ENCODE data around the gene GCAT.
"Not testable (repeated sequence)": the region's sequence is repeated elsewhere in the genome, so short reads cannot be mapped to it uniquely, and the experiment has no call there.

The GCAT gene

DNA sequence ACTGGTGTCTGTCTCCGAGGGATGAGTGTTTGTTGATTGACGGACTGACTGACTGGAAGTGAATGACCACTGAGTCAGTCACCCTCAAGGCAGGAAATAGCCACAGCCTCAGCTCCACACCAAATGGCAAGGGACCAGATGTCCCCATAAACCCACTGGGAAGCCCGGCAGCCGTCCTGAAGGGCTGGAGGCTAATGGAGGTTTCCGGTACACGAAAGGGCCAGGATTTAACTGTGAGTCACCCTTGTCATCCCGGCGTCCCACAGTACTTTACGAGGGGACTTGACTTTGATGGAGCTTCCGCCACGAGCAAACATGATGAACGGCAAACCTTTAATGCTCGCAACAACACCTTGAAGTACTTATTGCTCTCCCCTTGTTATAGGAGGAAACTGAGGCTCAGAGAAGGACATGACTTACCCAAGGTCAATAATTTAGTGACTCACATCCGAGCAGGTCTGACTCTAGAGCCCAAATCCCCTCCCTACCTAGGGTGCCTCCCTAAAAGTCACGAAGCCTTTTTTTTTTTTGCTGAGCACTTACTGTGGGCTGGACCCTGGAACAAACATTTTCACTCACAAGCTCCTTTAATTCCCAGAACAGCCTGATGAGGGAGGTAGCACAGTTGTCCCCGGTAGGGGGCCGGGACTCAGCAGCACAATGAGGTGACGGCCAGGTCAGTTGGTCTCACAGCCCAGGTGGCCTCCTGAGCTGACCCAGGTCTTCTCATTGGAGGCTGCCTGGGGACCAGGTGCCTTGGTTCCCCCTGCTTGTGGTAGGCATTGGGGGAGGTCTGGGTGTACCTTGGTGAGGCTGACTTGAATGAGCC, 25.2 kb upstream of the GCAT start:
- no peak for DNase-seq

DNA sequence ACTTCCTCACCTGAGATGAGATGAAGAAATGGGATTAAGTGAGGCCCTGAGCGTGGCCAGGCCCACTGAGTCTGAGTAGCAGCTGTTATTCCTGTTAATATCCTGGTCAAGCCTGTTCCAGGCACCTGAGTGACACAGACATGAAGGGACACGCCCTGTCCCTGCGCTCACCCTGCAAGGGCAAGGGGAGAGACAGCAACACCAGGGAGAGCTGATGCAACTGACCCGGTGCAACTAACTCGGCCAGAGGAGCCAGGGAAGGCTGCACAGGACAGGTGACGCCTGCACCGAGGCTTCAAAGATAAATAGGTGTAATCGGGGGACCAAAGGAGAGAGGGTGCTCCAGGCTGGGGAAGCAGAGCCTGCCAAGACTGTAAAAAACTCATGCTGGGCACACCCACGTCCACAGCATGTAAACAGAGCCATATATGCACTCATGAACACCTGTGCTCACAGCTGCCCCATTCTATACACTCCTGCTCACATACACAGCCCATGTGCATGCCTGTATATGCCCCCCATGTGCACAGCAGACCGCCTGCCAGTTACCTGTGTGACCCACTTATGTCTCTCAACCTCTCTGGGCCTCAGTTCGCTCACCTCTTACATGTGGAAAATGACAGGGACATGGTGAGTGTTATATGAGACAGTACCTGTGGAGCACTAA, 22.8 kb upstream of the GCAT start:
- DNase-seq = no peak

DNA sequence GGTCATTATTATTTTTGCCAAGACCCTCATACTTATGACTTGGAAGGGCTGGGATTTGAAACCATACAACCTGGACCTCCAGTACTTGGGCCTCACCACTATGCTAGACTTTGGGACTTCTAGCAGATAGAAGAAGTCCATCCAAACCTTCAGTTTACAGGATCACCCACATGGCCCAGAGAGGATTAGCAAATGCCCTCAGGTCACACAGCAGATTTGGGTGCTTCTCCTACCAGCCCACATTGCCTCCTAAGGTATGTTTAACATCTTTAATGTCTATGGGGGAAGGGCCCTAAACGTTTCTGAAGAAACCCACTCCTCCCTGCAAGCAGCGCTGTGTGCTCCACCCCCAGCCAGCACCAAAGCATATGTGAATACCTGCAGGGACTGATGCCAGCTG, 17.5 kb upstream of the GCAT start:
- no peak for DNase-seq

DNA sequence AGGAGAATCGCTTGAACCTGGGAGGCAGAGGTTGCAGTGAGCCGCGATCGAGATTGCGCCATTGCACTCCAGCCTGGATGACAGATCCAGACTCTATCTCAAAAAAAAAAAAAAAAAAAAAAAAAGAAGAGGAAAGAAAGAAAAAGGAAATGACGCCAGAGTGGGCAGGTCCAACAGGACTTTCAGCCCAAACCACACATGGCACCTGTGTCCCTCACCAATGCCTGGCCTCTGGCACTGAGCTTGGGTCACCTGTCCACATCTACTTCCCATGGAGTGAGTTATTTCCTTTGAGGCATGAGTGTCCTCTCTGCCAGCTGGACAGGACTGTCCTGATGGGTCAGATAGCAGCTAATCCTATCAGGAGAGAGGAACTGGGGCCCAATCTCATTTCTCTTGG, 15.2 kb upstream of the GCAT start:
- DNase-seq = no peak

DNA sequence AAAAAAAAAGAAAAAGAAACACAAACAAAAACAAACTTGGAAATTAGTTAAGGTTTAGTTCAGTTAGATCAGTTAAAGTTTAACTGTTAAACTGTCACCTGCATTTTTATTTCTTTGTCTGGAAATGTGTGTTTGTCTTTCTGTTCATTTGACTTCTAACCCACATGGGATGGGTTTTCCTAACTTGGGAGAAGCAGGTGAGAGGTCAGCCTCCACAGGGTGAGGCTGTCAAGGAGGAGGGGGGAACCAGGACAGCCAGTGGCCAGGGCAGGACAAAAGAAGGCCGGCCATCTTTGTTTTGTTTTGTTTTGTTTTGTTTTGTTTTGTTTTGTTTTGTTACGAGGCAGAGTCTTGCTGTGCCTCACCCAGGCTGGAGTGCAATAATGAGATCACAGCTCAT, 13.4 kb upstream of the GCAT start:
- DNase-seq = no peak

DNA sequence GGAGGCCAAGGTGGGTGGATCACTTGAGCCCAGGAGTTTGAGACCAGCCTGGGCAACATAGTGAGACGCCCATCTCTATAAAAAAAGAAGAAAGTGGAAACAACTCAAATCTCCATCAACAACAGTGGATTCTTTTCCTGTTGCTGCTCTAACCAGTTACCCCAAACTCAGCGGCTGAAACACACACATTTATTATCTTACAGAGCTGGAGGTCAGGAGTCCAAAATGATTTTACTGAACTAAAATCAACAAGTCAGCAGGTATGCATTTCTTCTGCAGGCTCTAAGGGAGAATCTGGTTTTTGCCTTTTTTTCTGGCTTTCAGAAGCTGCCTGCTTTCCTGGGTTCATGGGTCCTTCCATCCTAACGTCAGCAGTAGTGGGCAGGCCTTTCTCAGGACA, 11.7 kb upstream of the GCAT start:
- DNase-seq = no peak

DNA sequence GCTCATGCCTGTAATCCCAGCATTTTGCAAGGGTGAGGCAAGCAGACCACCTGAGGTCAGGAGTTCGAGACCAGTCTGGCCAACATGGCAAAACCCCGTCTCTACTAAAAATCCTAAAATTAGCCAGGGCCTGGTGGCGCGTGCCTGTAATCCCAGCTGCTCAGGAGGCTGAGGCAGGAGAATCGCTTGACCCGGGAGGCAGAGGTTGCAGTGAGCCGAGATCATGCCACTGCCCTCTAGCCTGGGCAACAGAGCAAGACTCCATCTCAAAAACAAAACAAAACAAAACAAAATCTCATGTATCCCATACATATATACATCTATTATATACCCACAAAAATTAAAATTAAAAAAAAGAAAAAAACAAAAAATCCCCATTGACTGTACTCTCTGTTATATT, 10.5 kb upstream of the GCAT start:
- not testable (repeated sequence) for DNase-seq

DNA sequence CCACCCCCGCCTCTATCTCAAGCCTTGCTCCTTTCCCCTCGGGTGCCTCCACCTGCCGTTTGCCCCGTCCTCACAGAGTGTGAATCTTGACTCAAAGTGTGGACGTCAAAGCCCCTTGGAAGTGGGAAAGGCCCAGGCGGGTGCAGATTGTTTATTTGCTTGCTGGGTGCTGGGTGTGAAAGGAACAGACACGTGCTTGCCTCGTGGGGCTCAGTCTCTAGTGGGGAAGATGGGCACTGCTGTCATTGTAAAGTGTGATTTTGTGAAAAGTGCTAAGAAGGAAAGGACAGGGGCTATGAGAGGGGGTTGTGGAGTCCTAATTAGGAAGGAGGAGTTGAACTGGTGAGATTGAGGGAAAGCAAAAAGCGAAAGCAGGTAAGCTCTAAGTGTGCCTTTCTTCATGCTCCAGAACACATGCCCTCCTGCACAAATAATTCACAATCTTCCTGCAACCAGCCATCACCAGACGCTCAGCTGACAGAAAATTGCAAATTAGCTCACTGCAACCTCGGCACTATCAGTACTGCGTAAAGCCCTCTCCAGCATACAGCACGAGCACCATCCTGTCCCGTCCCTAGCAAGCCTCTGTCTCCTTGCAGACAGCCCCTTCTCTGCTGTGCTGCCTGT, 9.7 kb upstream of the GCAT start:
- no peak for DNase-seq

DNA sequence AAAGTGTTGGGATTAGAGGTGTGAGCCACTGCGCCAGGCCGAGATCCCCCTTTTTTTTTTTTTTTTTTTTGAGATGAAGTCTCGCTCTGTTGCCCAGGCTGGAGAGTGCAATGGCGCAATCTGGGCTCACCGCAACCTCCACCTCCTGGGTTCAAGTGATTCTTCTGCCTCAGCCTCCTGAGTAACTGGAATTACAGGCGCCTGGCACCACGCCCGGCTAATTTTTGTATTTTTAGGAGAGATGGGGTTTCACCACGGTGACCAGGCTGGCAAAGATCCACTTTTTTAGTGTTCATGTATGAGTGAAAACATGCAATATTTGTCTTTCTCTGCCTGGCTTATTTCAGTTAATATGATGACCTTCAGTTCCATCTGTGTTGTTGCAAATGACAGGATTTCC, 7.8 kb upstream of the GCAT start:
- not testable (repeated sequence) for DNase-seq

DNA sequence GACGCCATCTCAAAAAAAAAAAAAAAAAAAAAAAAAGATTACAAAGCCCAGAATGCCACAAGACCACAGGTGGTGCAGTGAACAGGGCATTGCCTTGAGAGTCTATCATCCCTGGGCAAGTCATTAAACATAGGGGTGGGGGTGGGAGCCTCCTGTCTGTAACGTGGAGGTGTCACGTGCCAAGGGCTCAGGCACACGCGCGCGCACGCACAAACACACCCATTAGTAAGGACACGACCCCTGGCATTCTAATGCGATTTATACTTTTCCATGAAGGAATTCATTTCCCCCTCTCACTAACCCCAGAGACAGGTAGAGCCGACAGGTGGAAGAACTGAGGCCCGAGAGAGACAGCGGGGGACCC, 5.8 kb upstream of the GCAT start:
- no peak for DNase-seq

DNA sequence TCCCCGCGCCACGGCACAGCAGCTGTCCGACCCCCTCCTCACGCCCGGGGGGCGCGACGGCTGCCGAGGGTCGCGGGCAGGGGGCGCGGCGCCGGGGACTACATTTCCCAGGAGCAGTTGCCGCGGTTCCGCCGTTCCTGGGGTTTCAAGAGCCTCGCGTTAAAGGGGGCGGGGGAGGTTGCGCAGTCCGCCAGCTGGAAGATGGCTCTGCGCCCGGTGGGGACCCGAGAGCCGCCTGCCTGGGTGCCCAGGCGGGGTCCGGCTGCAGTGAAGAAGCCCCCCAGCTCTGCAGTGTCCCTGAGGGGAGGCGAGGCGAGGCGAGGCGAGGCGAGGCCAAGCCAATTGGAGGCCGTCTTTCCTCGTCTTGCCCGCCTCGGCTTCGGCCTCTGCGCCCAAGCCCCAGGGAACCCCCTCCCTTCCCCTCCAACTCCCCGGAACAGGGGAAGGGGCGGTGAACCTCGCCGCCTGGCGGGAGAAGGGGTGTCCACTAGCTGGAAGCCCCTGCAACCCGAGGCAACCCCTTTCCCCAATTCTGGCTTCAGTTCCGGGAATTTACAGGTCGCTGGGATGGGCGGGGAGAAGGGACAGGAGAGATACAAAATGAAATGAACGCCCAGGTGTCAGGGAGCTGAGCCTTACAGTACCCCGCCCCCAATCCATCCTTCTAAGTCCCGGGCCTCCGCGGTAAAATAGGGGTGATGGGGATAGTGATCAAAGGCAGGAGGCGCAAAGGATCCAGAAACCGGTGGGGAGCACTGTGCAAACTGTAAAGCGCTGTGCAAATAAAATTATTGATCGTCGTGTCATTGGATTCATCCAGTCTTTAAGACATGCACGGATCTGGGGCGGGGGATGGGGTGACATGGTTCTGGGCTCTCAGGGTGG, 5.2 kb upstream of the GCAT start:
- peak in 1 of 2 donors; percentile 29 for DNase-seq

DNA sequence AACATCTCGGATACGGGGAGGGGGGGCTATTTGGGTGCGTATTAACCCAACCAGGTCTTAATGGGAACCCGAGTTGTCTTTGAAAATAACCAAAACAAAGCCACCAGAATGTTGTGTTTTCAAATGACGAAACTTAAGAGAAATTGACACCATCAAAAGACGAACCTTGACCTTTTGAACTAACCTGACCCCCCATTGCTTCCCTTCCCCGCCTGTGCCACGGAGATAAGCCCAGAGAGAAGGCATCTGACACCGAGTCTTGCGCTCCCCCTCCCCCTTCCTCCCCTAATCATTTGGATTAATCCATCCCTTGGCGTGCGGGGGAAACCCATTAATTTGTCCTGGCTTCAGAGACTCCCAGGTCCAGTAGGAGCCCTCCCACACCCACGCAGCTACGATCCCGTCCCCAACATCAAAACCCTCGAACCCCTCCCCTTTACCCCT, 4.5 kb upstream of the GCAT start:
- no peak for DNase-seq

DNA sequence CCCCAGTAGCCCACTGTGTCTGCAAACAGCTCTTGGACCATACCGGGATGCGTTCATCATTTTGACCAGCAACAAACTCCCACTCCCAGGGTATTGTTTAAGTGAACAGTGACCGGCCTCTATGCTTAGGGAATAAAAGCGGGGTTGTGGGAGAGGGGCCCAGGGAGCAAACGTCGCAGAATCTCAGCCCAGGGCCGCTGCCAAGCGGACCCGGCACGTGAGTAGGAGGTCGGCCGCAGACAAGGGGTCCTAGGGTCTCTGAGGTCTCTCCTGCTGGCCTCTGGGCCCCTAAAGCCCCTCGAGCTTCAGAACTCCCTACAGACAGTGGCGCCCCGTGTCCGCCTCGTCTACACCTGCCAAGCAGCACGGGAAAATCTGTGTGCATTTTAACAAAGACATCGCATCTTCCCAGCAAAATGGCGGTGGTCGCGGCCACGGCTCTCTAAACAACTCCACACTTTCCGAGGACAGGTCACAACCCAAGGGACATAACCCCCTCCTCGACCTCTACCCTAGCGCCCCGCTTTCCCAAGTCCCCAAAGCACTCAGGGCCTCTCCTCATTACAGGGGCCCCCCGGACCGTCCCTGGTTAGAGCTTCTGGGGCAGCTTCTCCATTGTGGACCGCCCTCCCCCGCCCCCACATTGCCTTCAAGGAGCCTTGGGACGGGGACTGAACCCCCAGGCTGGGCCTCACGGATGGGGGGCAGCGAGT, 3.9 kb upstream of the GCAT start:
- DNase-seq = no peak

DNA sequence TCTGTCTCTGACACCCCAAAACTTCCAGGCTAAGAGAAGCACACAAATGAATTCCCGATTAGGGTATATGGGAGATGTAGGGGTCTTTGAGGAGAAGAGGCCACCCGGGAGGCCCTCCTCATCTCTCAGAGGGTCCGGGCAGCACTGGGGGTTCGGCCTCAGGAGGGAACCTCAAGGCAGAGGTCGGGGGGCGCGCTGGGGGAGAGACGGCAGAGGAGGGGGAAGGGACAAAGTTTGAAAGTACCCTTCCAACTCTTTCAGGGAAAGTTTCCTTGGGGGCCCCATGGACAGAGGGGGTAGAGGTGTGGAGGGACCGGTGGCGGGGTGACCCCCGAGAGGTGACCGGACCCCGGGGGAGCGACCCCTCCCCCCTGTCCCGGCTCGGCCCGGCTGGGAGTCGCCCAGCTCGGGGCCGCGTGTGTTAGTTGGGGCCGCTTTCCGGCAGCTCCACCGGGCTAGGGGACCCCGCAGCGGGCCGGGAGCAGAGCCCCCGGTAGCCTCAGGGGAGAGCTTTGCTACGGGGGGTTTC, 3.3 kb upstream of the GCAT start:
- DNase-seq = no peak

DNA sequence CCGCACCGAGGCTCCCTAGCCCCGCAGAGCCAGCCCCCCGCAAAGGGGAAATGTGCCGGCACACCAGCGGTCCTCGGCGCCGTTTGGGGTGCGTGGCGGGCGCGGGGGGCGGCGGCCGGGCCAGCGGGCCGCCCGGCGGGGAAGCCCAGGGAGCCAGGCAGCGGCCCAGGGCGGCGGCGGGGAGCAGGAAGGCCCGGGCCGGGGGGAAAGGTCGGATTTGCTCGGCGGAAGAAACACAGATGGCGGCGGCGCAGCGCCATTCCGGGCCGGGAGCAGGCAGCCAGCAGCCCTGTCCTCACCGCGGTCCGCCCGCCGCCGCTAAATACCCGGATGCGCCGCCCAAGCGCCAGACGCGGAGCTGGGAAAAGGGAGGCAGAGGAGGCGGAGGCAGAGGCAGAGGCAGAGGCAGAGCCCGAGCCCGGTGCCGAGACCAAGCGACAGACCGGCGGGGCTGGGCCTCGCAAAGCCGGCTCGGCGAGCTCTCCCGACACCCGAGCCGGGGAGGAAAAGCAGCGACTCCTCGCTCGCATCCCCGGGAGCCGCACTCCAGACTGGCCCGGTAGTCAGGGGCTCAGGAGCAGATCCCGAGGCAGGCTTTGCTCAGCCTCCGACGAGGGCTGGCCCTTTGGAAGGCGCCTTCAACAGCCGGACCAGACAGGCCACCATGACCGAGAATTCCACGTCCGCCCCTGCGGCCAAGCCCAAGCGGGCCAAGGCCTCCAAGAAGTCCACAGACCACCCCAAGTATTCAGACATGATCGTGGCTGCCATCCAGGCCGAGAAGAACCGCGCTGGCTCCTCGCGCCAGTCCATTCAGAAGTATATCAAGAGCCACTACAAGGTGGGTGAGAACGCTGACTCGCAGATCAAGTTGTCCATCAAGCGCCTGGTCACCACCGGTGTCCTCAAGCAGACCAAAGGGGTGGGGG, 2.6 kb upstream of the GCAT start:
- peak; percentile 80 to 84 for DNase-seq

DNA sequence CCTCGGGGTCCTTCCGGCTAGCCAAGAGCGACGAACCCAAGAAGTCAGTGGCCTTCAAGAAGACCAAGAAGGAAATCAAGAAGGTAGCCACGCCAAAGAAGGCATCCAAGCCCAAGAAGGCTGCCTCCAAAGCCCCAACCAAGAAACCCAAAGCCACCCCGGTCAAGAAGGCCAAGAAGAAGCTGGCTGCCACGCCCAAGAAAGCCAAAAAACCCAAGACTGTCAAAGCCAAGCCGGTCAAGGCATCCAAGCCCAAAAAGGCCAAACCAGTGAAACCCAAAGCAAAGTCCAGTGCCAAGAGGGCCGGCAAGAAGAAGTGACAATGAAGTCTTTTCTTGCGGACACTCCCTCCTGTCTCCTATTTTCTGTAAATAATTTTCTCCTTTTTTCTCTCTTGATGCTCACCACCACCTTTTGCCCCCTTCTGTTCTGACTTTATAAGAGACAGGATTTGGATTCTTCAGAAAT, 1.9 kb upstream of the GCAT start:
- no peak for DNase-seq

DNA sequence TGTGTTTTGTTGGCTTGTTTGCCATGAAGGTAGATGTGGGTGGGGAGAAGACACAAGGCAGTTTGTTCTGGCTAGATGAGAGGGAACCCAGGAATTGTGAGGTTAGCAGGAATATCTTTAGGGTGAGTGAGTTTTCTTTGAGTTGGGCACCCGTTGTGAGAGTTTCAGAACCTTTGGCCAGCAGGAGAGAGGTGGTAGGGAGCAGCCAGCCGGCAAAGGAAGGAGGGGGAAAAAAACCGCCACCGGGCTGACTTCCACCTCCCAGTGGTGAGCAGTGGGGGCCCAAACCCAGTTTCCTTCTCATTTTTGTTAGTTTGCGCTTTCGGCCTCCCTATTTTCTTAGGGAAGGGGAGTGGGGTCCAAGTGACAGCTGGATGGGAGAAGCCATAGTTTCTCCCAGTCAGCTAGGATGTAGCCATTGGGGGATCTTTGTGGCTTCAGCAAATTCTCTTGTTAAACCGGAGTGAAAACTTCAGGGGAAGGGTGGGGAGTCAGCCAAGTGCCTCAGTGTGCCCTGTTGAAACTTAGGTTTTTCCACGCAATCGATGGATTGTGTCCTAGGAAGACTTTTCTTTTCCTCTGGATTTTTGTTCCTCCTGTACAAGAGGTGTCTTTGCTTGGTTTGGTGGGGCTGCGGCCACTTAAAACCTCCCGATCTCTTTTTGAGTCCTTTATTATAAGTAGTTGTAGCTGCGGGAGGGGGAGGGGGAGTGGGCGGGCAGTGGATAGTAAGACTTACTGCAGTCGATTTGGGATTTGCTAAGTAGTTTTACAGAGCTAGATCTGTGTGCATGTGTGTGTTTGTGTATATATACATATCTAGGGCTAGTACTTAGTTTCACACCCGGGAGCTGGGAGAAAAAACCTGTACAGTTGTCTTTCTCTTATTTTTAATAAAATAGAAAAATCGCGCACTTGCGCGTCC, 1.1 kb upstream of the GCAT start:
- no peak for DNase-seq

DNA sequence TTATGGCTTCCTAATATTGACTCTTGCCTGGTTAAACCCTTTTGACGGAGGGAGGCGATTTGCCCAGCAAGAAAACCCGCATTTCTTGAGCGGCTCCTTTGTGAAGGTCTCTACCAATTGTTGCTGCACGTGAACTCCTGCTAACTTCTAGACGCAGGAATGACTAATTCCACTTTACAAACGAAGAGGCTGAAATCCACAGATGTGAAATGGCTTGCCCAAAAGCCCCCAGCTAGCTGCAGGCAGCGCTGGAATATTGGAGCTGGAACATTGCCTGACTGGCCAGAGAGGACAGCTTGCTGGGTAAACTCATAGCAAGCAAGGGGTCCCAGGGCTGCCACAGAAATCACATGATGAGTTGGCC, 542 bp downstream of the GCAT start:
- no peak for DNase-seq

DNA sequence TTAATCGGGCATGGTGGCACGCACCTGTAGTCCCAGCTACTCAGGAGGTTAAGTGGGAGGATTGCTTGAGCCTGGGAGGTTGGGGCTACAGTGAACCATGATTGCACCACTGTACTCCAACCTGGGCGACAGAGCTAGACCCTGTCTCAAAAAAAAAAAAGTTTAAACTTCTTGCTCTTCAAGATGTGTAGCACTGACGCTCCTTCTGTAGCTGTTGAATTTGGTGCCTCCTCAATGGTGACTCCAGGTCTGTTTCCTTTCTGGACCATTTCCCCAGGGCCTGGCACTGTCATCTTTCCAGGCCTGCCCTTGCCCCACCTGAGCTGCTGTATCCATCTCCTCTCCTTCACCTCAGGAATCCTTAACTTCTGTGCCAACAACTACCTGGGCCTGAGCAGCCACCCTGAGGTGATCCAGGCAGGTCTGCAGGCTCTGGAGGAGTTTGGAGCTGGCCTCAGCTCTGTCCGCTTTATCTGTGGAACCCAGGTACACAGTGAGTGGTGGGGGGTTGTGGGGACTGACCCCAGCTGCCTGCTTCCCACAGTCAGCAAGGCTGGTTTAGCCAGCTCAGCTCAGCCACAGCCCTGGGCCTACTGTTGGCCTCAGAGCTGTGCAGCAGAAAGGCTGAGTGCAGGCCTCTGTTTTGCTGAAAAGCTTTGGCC, 2.1 kb downstream of the GCAT start:
- no peak for DNase-seq
